Neural cell (in vitro differentiated cells): ENCODE results near the gene COPZ1.

Experiments used
- CTCF ChIP-seq: fragments of 450-650 bp; IDR thresholded peaks from 2 replicates; pipeline ENCODE4 v1.5.1; 2014; ENCODE audit warnings: antibody characterized with exemption, mild to moderate bottlenecking, moderate library complexity; ENCODE audit not compliant: poor library complexity, severe bottlenecking
- EP300 ChIP-seq: fragments of 450-650 bp; conservative IDR thresholded peaks from 2 replicates; pipeline ENCODE4 v1.6.1; 2014; ENCODE audit warnings: antibody characterized with exemption, mild to moderate bottlenecking, moderate library complexity; ENCODE audit not compliant: poor library complexity, severe bottlenecking
- EZH2 ChIP-seq: fragments of 200-600, 300-800 bp; shearing (Covaris generic), sonication (generic); IDR thresholded peaks from 2 replicates; pipeline ENCODE4 v1.6.1; 2014; ENCODE audit warnings: antibody characterized with exemption, low read length, borderline replicate concordance, mild to moderate bottlenecking; ENCODE audit not compliant: insufficient read depth, poor library complexity, severe bottlenecking
- MXI1 ChIP-seq: fragments of 450-650 bp; conservative IDR thresholded peaks from 2 replicates; pipeline ENCODE4 v1.6.1; 2014; ENCODE audit warnings: antibody characterized with exemption, mild to moderate bottlenecking; ENCODE audit not compliant: poor library complexity, severe bottlenecking
- REST ChIP-seq: IDR thresholded peaks from 2 replicates; pipeline ENCODE4 v1.6.1; 2012; ENCODE audit warnings: borderline replicate concordance

- TF ChIP-seq MXI1 (no peak), CTCF (no peak), EZH2 (no peak), REST (no peak), EP300 (no peak)
These were observed 44.7 kb downstream of the COPZ1 start for GRCh38 chr12:54369597-54370131.
